ENCODE measurements around the gene PHOSPHO2.
"Not testable (repeated sequence)": the region's sequence is repeated elsewhere in the genome, so short reads cannot be mapped to it uniquely, and the experiment has no call there.

- TF ChIP-seq CTCF, POLR2AphosphoS5, POLR2A (IDR thresholded peaks at IDR 0.05): not testable (repeated sequence)
Observed at GRCh38 chr2:169699173-169699572, 4.9 kb downstream of the PHOSPHO2 start.
